Measurements from ENCODE around the gene ACTR6.
"Not testable (repeated sequence)": the region's sequence is repeated elsewhere in the genome, so short reads cannot be mapped to it uniquely, and the experiment has no call there.

The ACTR6 gene

GRCh38 chr12:100165356-100165755 is 35.3 kb upstream of the ACTR6 start:
- Histone ChIP-seq H3K27me3 (ENCODE audit: control insufficient read depth, insufficient read depth, low read length) (no peaks in the 10 kb centered on the region), H3K27ac (ENCODE audit: low read length) (no peak overlapping the region), H3K36me3 (ENCODE audit: control insufficient read depth, low read depth, low read length) (no peaks in the 10 kb centered on the region), H3K4me3 (ENCODE audit: low read length) (no peak overlapping the region), H3K9me3 (ENCODE audit: control insufficient read depth, low read depth, low read length) (no peaks in the 10 kb centered on the region), H3K4me1 (ENCODE audit: control insufficient read depth, low read depth, low read length) (peaks cover 21% of the 10 kb centered on the region), H3K9ac (ENCODE audit: low read length) (no peak overlapping the region)

- Histone ChIP-seq H3K27ac (ENCODE audit: low read length) (no peak overlapping the region), H3K9ac (ENCODE audit: low read length) (no peak overlapping the region), H3K9me3 (ENCODE audit: control insufficient read depth, low read depth, low read length) (no peaks in the 10 kb centered on the region), H3K27me3 (ENCODE audit: control insufficient read depth, insufficient read depth, low read length) (no peaks in the 10 kb centered on the region), H3K4me3 (ENCODE audit: low read length) (no peak overlapping the region), H3K36me3 (ENCODE audit: control insufficient read depth, low read depth, low read length) (no peaks in the 10 kb centered on the region), H3K4me1 (ENCODE audit: control insufficient read depth, low read depth, low read length) (peaks cover 21% of the 10 kb centered on the region)
Observed at GRCh38 chr12:100166232-100166631, 34.4 kb upstream of the ACTR6 start.

- Histone ChIP-seq H3K9me3 (ENCODE audit: control insufficient read depth, low read depth, low read length) (no peaks in the 10 kb centered on the region), H3K4me1 (ENCODE audit: control insufficient read depth, low read depth, low read length) (peaks cover 13% of the 10 kb centered on the region), H3K9ac (ENCODE audit: low read length) (no peak overlapping the region), H3K27ac (ENCODE audit: low read length) (no peak overlapping the region), H3K36me3 (ENCODE audit: control insufficient read depth, low read depth, low read length) (no peaks in the 10 kb centered on the region), H3K4me3 (ENCODE audit: low read length) (no peak overlapping the region), H3K27me3 (ENCODE audit: control insufficient read depth, insufficient read depth, low read length) (no peaks in the 10 kb centered on the region)
Observed at GRCh38 chr12:100168562-100168961, 32.1 kb upstream of the ACTR6 start.

GRCh38 chr12:100169345-100169744 is 31.3 kb upstream of the ACTR6 start:
- no peak overlapping the region for H3K27ac ChIP-seq (ENCODE audit: low read length)
- H3K4me1 ChIP-seq (ENCODE audit: control insufficient read depth, low read depth, low read length), result peaks cover 8% of the 10 kb centered on the region
- H3K27me3 ChIP-seq (ENCODE audit: control insufficient read depth, insufficient read depth, low read length), result no peaks in the 10 kb centered on the region
- H3K9me3 ChIP-seq (ENCODE audit: control insufficient read depth, low read depth, low read length), result no peaks in the 10 kb centered on the region
- no peak overlapping the region for H3K9ac ChIP-seq (ENCODE audit: low read length)
- H3K36me3 ChIP-seq (ENCODE audit: control insufficient read depth, low read depth, low read length), result no peaks in the 10 kb centered on the region
- H3K4me3 ChIP-seq (ENCODE audit: low read length), result no peak overlapping the region

GRCh38 chr12:100170313-100170858 is 30.2 kb upstream of the ACTR6 start:
- no peaks in the 10 kb centered on the region for H3K27me3 ChIP-seq (ENCODE audit: control insufficient read depth, insufficient read depth, low read length)
- H3K4me1 ChIP-seq (ENCODE audit: control insufficient read depth, low read depth, low read length), result no peaks in the 10 kb centered on the region
- H3K9me3 ChIP-seq (ENCODE audit: control insufficient read depth, low read depth, low read length), result no peaks in the 10 kb centered on the region
- H3K27ac ChIP-seq (ENCODE audit: low read length), result no peak overlapping the region
- no peak overlapping the region for H3K4me3 ChIP-seq (ENCODE audit: low read length)
- H3K36me3 ChIP-seq (ENCODE audit: control insufficient read depth, low read depth, low read length), result no peaks in the 10 kb centered on the region
- no peak overlapping the region for H3K9ac ChIP-seq (ENCODE audit: low read length)

GRCh38 chr12:100171248-100171647 is 29.4 kb upstream of the ACTR6 start:
- H3K4me1 ChIP-seq (ENCODE audit: control insufficient read depth, low read depth, low read length), result no peaks in the 10 kb centered on the region

GRCh38 chr12:100173111-100173510 is 27.5 kb upstream of the ACTR6 start:
- Histone ChIP-seq H3K9ac (ENCODE audit: low read length) (no peak overlapping the region), H3K9me3 (ENCODE audit: control insufficient read depth, low read depth, low read length) (no peaks in the 10 kb centered on the region), H3K4me1 (ENCODE audit: control insufficient read depth, low read depth, low read length) (no peaks in the 10 kb centered on the region), H3K27me3 (ENCODE audit: control insufficient read depth, insufficient read depth, low read length) (no peaks in the 10 kb centered on the region), H3K4me3 (ENCODE audit: low read length) (no peak overlapping the region), H3K27ac (ENCODE audit: low read length) (no peak overlapping the region), H3K36me3 (ENCODE audit: control insufficient read depth, low read depth, low read length) (no peaks in the 10 kb centered on the region)

More at GRCh38 chr12:100171248-100171647, 29.4 kb upstream of the ACTR6 start:
- H3K4me3 ChIP-seq (ENCODE audit: low read length), result no peak overlapping the region
- no peaks in the 10 kb centered on the region for H3K27me3 ChIP-seq (ENCODE audit: control insufficient read depth, insufficient read depth, low read length)
- H3K9me3 ChIP-seq (ENCODE audit: control insufficient read depth, low read depth, low read length), result no peaks in the 10 kb centered on the region
- no peaks in the 10 kb centered on the region for H3K36me3 ChIP-seq (ENCODE audit: control insufficient read depth, low read depth, low read length)
- H3K9ac ChIP-seq (ENCODE audit: low read length), result no peak overlapping the region
- H3K27ac ChIP-seq (ENCODE audit: low read length), result no peak overlapping the region

GRCh38 chr12:100174495-100174894 is 26.1 kb upstream of the ACTR6 start:
- H3K9ac ChIP-seq (ENCODE audit: low read length), result no peak overlapping the region

GRCh38 chr12:100176493-100176892 is 24.1 kb upstream of the ACTR6 start:
- not testable (repeated sequence) for H3K4me3 ChIP-seq (ENCODE audit: low read length); H3K27ac ChIP-seq (ENCODE audit: low read length); H3K4me1 ChIP-seq (ENCODE audit: control insufficient read depth, low read depth, low read length); H3K9ac ChIP-seq (ENCODE audit: low read length); H3K27me3 ChIP-seq (ENCODE audit: control insufficient read depth, insufficient read depth, low read length); H3K36me3 ChIP-seq (ENCODE audit: control insufficient read depth, low read depth, low read length); H3K9me3 ChIP-seq (ENCODE audit: control insufficient read depth, low read depth, low read length)

More at GRCh38 chr12:100174495-100174894, 26.1 kb upstream of the ACTR6 start:
- Histone ChIP-seq H3K4me3 (ENCODE audit: low read length) (no peak overlapping the region), H3K9me3 (ENCODE audit: control insufficient read depth, low read depth, low read length) (no peaks in the 10 kb centered on the region), H3K36me3 (ENCODE audit: control insufficient read depth, low read depth, low read length) (no peaks in the 10 kb centered on the region), H3K27ac (ENCODE audit: low read length) (no peak overlapping the region), H3K27me3 (ENCODE audit: control insufficient read depth, insufficient read depth, low read length) (no peaks in the 10 kb centered on the region), H3K4me1 (ENCODE audit: control insufficient read depth, low read depth, low read length) (no peaks in the 10 kb centered on the region)

- Histone ChIP-seq H3K4me1 (ENCODE audit: control insufficient read depth, low read depth, low read length) (peaks cover 3% of the 10 kb centered on the region), H3K9me3 (ENCODE audit: control insufficient read depth, low read depth, low read length) (no peaks in the 10 kb centered on the region), H3K27me3 (ENCODE audit: control insufficient read depth, insufficient read depth, low read length) (no peaks in the 10 kb centered on the region), H3K4me3 (ENCODE audit: low read length) (no peak overlapping the region), H3K27ac (ENCODE audit: low read length) (no peak overlapping the region), H3K36me3 (ENCODE audit: control insufficient read depth, low read depth, low read length) (no peaks in the 10 kb centered on the region), H3K9ac (ENCODE audit: low read length) (no peak overlapping the region)
Observed at GRCh38 chr12:100179252-100179651, 21.4 kb upstream of the ACTR6 start.

- no peak overlapping the region for H3K4me3 ChIP-seq (ENCODE audit: low read length)
- H3K27me3 ChIP-seq (ENCODE audit: control insufficient read depth, insufficient read depth, low read length), result no peaks in the 10 kb centered on the region
- no peak overlapping the region for H3K27ac ChIP-seq (ENCODE audit: low read length)
- no peak overlapping the region for H3K9ac ChIP-seq (ENCODE audit: low read length)
- no peaks in the 10 kb centered on the region for H3K9me3 ChIP-seq (ENCODE audit: control insufficient read depth, low read depth, low read length)
- no peaks in the 10 kb centered on the region for H3K36me3 ChIP-seq (ENCODE audit: control insufficient read depth, low read depth, low read length)
- H3K4me1 ChIP-seq (ENCODE audit: control insufficient read depth, low read depth, low read length), result peaks cover 3% of the 10 kb centered on the region
Observed at GRCh38 chr12:100184549-100185145, 16.0 kb upstream of the ACTR6 start.

GRCh38 chr12:100185361-100185894 is 15.2 kb upstream of the ACTR6 start:
- peaks cover 3% of the 10 kb centered on the region for H3K4me1 ChIP-seq (ENCODE audit: control insufficient read depth, low read depth, low read length)
- no peak overlapping the region for H3K27ac ChIP-seq (ENCODE audit: low read length)
- H3K4me3 ChIP-seq (ENCODE audit: low read length), result no peak overlapping the region
- H3K27me3 ChIP-seq (ENCODE audit: control insufficient read depth, insufficient read depth, low read length), result no peaks in the 10 kb centered on the region
- no peak overlapping the region for H3K9ac ChIP-seq (ENCODE audit: low read length)
- no peaks in the 10 kb centered on the region for H3K36me3 ChIP-seq (ENCODE audit: control insufficient read depth, low read depth, low read length)
- H3K9me3 ChIP-seq (ENCODE audit: control insufficient read depth, low read depth, low read length), result no peaks in the 10 kb centered on the region

Data from iPS-18a (cell line).